K562 (cell line): ENCODE measurements around the gene NUDT5. TPM values are rescaled to one million over a fixed set of nuclear protein-coding genes. Genes with fewer than 3 reads are reported as not detected.

Source experiments
- CBX2 ChIP-seq: fragments of 200-600 bp; sonication (generic); IDR thresholded peaks from one replicate; pipeline ENCODE4 v1.6.1; 2012; ENCODE audit warnings: mild to moderate bottlenecking, low read length, inconsistent platforms; ENCODE audit not compliant: insufficient read depth, poor library complexity, severe bottlenecking
- CBX5 ChIP-seq: IDR thresholded peaks from 2 replicates; pipeline ENCODE4 v1.6.1; 2014; ENCODE audit warnings: low read depth, borderline replicate concordance
- DEAF1 ChIP-seq: fragments of 450-650 bp; formaldehyde crosslinking; IDR thresholded peaks from 2 replicates; pipeline ENCODE4 v1.4.0; 2020; ENCODE audit warnings: mild to moderate bottlenecking, moderate library complexity
- FOS ChIP-seq: IDR thresholded peaks from 3 replicates; pipeline ENCODE4 v1.6.1; 2011; ENCODE audit not compliant: insufficient read length; ENCODE audit errors: extremely low read depth
- FOXO4 ChIP-seq: fragments of 450-650 bp; formaldehyde crosslinking; IDR thresholded peaks from 2 replicates; pipeline ENCODE4 v1.4.0; 2020; ENCODE audit warnings: mild to moderate bottlenecking, moderate library complexity
- KAT8 ChIP-seq: fragments of 450-650 bp; IDR thresholded peaks from 2 replicates; pipeline ENCODE4 v1.6.1; 2016; ENCODE audit warnings: low read depth, mild to moderate bottlenecking
- KHSRP ChIP-seq: fragments of 450-650 bp; IDR thresholded peaks from 2 replicates; pipeline ENCODE4 v1.6.1; 2017
- PCBP1 ChIP-seq: fragments of 200-400 bp; formaldehyde crosslinking; IDR thresholded peaks from 2 replicates; pipeline ENCODE4 v1.6.1; 2018; ENCODE audit warnings: mild to moderate bottlenecking, low read depth, low read length; ENCODE audit not compliant: poor library complexity, severe bottlenecking
- POLR2B ChIP-seq: fragments of 450-650 bp; IDR thresholded peaks from 2 replicates; pipeline ENCODE4 v1.6.1; 2018; ENCODE audit warnings: low read depth; ENCODE audit not compliant: partially characterized antibody
- SAFB ChIP-seq: fragments of 200-400 bp; formaldehyde crosslinking; IDR thresholded peaks from 2 replicates; pipeline ENCODE4 v1.6.1; 2017; ENCODE audit warnings: low read depth, low read length, borderline replicate concordance
- SIN3B ChIP-seq: fragments of 450-650 bp; IDR thresholded peaks from 2 replicates; pipeline ENCODE4 v1.6.1; 2017; ENCODE audit warnings: low read depth, mild to moderate bottlenecking, moderate library complexity
- SRF ChIP-seq, 2 experiments: fragments of 250-450, 450-650 bp in 1 of 2; sonication (Bioruptor Pico) in 1 of 2; sonication (generic) in 1 of 2; formaldehyde crosslinking; IDR thresholded peaks; 2 replicates each; pipeline versions ENCODE4 v1.5.0 to v1.5.1; 2020 to 2022; ENCODE audit warnings: mild to moderate bottlenecking in 1 of 2, missing genetic modification reagents in 1 of 2
- TAF15 ChIP-seq: fragments of 200-400 bp; formaldehyde crosslinking; IDR thresholded peaks from 2 replicates; pipeline ENCODE4 v1.6.1; 2017; ENCODE audit warnings: mild to moderate bottlenecking, low read depth, low read length, moderate library complexity
- TOE1 ChIP-seq, 2 experiments: fragments of 450-650 bp in 1 of 2; sonication (generic) in 1 of 2; formaldehyde crosslinking in 1 of 2; IDR thresholded peaks; 2 replicates each; pipeline versions ENCODE4 v1.7.1 to v1.8.0; 2016 to 2022; ENCODE audit warnings: borderline replicate concordance in 2 of 2, mild to moderate bottlenecking in 2 of 2, antibody characterized with exemption in 1 of 2, inconsistent platforms in 1 of 2, low read depth in 1 of 2, missing genetic modification reagents in 1 of 2, moderate library complexity in 1 of 2
- ZNF354B ChIP-seq: fragments of 250-450 bp; sonication (Bioruptor Pico); IDR thresholded peaks from 2 replicates; pipeline ENCODE4 v1.4.0; 2020
- polyA plus RNA-seq, 8 experiments: library from polyadenylated mRNA; depleted of rRNA in 4 of 8; stranded (reverse) in 5 of 8; unstranded in 3 of 8; fragments of >200 nt; fragmentation: Nextera tagmentation in 2 of 8; fragmentation: Illumina TruSeq in 1 of 8; extraction: Ambion mirVana in 2 of 8; extraction: Trizol in 1 of 8; gene quantifications; 2 replicates each; pipeline versions ENCODE4 v1.2.1 to v1.2.3, GENCODE V29; 2011 to 2014; ENCODE audit warnings: inconsistent platforms in 1 of 8, missing spikeins in 1 of 8
- total RNA-seq, 7 experiments: library from RNA; depleted of rRNA in 6 of 7; stranded (reverse); fragments of >200 nt in 6 of 7; fragmentation: Illumina TruSeq in 2 of 7; extraction: Trizol in 2 of 7; gene quantifications; 2 replicates each; pipeline versions ENCODE4 v1.2.1 to v1.2.3, GENCODE V29; 2011 to 2021; ENCODE audit warnings: low replicate concordance in 1 of 7
- TF ChIP-seq, protein P1 (sequence below): fragments of 450-650 bp; formaldehyde crosslinking; IDR thresholded peaks from 2 replicates; pipeline ENCODE4 v1.4.0; 2020; ENCODE audit warnings: mild to moderate bottlenecking, moderate library complexity
- TF ChIP-seq, protein P2 (sequence below): sonication (generic); formaldehyde crosslinking; IDR thresholded peaks from 2 replicates; pipeline ENCODE4 v1.8.0; 2022; ENCODE audit warnings: mild to moderate bottlenecking, missing genetic modification reagents
- TF ChIP-seq, protein P3 (sequence below): fragments of 250-450 bp; sonication (Bioruptor Pico); IDR thresholded peaks from 2 replicates; pipeline ENCODE4 v1.5.0; 2020; ENCODE audit warnings: mild to moderate bottlenecking

NUDT5 gene
- total and polyA plus RNA-seq, 9 of the 15 experiments (the other 6 are each of a cell fraction or from before 2014, with no cell fraction given), result 87.7 to 422 (median 186) TPM

- TF ChIP-seq, protein P1, sequence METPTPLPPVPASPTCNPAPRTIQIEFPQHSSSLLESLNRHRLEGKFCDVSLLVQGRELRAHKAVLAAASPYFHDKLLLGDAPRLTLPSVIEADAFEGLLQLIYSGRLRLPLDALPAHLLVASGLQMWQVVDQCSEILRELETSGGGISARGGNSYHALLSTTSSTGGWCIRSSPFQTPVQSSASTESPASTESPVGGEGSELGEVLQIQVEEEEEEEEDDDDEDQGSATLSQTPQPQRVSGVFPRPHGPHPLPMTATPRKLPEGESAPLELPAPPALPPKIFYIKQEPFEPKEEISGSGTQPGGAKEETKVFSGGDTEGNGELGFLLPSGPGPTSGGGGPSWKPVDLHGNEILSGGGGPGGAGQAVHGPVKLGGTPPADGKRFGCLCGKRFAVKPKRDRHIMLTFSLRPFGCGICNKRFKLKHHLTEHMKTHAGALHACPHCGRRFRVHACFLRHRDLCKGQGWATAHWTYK (CRISPR knock-in tag), result 0 out of 2 replicates have a peak, but pooled peaks have one; percentile 63
- peak; percentile 67 for TF ChIP-seq PCBP1
- no peak for TF ChIP-seq TAF15
- peak; percentile 73 for TF ChIP-seq POLR2B
- no peak for TF ChIP-seq DEAF1 (CRISPR knock-in tag)
- no peak for TF ChIP-seq CBX2
- TF ChIP-seq SIN3B, result no peak; the same call in none of the 2 replicates
- no peak for TF ChIP-seq TOE1 (IDR thresholded peaks at IDR 0.05; ENCODE audit: borderline replicate concordance)
- TF ChIP-seq TOE1 (CRISPR knock-in tag; IDR thresholded peaks at IDR 0.05; ENCODE audit: borderline replicate concordance, low read depth), result no peak
- no peak for TF ChIP-seq KHSRP
- no peak for TF ChIP-seq KAT8
- no peak for TF ChIP-seq FOXO4
- no peak for TF ChIP-seq SRF (CRISPR knock-in tag; IDR thresholded peaks at IDR 0.05)
- TF ChIP-seq CBX5, result no peak
- no peak for TF ChIP-seq FOS
- TF ChIP-seq, protein P2, sequence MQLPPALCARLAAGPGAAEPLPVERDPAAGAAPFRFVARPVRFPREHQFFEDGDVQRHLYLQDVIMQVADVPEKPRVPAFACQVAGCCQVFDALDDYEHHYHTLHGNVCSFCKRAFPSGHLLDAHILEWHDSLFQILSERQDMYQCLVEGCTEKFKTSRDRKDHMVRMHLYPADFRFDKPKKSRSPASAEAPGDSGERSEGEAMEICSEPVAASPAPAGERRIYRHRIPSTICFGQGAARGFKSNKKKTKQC (CRISPR knock-in tag), result no peak
- TF ChIP-seq ZNF354B (CRISPR knock-in tag), result no peak
- TF ChIP-seq, protein P3, sequence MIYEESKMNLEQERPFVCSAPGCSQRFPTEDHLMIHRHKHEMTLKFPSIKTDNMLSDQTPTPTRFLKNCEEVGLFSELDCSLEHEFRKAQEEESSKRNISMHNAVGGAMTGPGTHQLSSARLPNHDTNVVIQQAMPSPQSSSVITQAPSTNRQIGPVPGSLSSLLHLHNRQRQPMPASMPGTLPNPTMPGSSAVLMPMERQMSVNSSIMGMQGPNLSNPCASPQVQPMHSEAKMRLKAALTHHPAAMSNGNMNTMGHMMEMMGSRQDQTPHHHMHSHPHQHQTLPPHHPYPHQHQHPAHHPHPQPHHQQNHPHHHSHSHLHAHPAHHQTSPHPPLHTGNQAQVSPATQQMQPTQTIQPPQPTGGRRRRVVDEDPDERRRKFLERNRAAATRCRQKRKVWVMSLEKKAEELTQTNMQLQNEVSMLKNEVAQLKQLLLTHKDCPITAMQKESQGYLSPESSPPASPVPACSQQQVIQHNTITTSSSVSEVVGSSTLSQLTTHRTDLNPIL, result no peak
- TF ChIP-seq SAFB, result 0 out of 2 replicates have a peak, but pooled peaks have one; percentile 49
Measured at GRCh38 chr10:12129222-12130111, 66.2 kb downstream of the NUDT5 start, which contains the start of gene SEC61A2 (continued).
